Astrocyte of the cerebellum (primary cell): ENCODE measurements around the gene SORCS1.

Experiments
- DNase-seq: peaks from one replicate; pipeline ENCODE4 v3.0.0-alpha.2; 2011; ENCODE audit warnings: low read depth
- H3K4me3 ChIP-seq: 2 replicates; pipeline ENCODE4 v1.5.1; 2011; ENCODE audit warnings: mild to moderate bottlenecking, low read depth, low read length, moderate library complexity
- CTCF ChIP-seq: IDR thresholded peaks from 2 replicates; pipeline ENCODE4 v1.5.1; 2012; ENCODE audit warnings: low read length, low read depth, moderate library complexity, mild to moderate bottlenecking; ENCODE audit errors: missing control alignments
- in situ Hi-C: cut with HindIII; loops from 2 replicates; pipeline ENCODE4 v1.10.0; 2017; ENCODE audit warnings: low sequenced_read_pairs

The SORCS1 gene

GRCh38 chr10:106751091-106751490, 413.4 kb downstream of the SORCS1 start:
- no peak for TF ChIP-seq CTCF
- H3K4me3 ChIP-seq, result no peak overlapping the region
- no peak for DNase-seq
- in situ Hi-C loops, result no loop called here

DNA sequence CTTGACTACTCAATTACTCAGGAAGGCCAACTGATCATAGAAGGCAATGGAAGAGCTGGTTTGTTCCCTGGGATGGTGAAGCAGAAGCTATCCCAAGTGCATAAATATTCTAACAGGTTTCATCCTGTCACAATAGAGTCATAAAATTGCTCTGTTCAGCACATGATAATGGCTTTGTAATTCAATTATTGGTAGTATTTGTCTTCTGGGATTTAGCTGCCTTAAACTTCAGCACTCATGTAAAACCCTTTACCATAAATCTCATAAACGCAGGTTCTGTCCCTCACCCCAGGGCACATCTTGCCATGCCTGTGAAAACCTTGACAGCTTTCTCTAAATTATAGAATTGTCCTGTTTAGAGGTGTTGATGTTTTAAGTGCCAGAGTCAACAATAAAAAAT, 417.6 kb downstream of the SORCS1 start:
- DNase-seq, result no peak
- TF ChIP-seq CTCF, result no peak
- in situ Hi-C loops, result no loop called here
- H3K4me3 ChIP-seq, result no peak overlapping the region

GRCh38 chr10:106741006-106741530, 423.4 kb downstream of the SORCS1 start:
- TF ChIP-seq CTCF, result no peak
- H3K4me3 ChIP-seq, result no peak overlapping the region
- in situ Hi-C loops, result no loop called here
- DNase-seq, result no peak

DNA sequence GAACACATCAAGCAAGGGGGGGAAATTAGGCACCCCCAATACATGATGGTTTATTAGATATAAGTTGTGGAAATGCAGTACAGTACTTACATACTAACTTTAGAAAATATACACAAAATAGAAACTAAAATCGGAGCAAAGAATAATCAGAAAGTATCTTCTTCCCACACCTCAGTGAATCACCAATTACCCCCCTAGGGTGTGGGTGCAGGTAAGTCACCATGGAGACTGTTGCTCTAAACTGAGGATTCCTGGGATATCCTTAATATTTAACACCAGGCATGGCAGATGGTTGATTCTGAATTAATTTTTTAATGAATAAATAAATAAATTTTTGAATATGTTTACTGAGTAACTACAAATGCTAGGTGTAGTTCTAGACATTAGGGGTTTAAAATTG, 424.4 kb downstream of the SORCS1 start:
- in situ Hi-C loops, result no loop called here
- DNase-seq, result no peak
- no peak overlapping the region for H3K4me3 ChIP-seq
- TF ChIP-seq CTCF, result no peak

GRCh38 chr10:106734220-106734619, 430.3 kb downstream of the SORCS1 start:
- no peak overlapping the region for H3K4me3 ChIP-seq
- TF ChIP-seq CTCF, result no peak
- no peak for DNase-seq
- in situ Hi-C loops, result no loop called here

DNA sequence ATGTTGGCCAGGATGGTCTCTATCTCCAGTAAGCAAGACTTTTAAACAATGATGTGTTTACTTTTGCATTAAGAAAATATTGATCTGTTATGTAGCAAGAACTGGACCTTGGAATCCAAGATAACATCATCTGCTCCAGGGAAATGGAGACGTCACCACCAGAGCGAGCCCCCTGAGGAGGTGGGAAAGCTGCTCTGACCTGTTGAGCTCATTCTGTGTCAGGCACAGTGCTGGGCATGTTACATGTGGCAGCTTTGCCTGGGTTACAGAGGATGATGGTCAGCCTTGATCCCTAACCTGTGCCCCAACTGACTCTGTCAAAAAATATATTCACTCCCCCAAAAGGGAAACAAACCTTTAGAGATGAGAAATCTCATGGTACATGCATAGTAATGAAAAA, 436.3 kb downstream of the SORCS1 start:
- in situ Hi-C loops, result no loop called here
- DNase-seq, result no peak
- no peak for TF ChIP-seq CTCF
- H3K4me3 ChIP-seq, result no peak overlapping the region

DNA sequence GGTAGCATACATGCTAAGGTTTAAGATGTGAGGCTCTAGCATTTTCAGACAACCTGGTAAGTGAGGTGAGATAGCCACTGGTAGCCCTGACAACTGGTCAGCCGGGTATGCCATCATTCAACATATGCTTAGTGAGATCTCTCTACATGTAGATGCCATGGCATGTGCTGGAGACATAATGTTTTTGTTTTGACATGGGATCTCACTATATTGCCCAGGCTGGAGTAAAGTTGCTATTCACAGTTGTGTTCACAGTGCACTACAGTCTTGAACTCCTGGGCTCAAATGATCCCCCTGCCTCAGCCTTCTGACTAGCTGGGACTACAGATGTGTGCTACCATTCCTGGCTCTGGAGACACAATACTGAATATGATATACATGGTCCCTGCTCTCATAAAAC, 437.3 kb downstream of the SORCS1 start:
- DNase-seq, result no peak
- no peak for TF ChIP-seq CTCF
- no peak overlapping the region for H3K4me3 ChIP-seq
- in situ Hi-C loops, result no loop called here
